ENCODE data around the gene TEX51.

The TEX51 gene

DNA sequence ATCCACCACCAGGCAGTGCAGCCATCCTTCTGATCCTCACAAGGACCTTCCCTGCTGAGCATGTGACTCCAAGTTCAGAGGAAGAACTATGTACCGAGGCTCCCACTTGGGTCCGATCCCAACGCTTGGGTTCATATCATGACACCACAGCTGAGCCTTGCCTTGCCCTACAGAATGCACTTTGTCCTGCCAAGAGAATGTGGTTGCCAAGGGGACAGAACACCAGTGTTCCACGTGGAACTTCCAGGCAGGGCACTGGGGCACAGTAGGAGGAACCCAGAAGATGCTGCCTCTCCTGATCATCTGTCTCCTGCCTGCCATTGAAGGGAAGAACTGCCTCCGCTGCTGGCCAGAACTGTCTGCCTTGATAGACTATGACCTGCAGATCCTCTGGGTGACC is at the start of gene TEX51:
TEX51 (plus strand) TSS at position 255 of the 400 bp plus-strand sequence; CDS start at position 284, 29 bp downstream.
- DNase-seq (ENCODE audit: low read depth): no peak

GRCh38 chr2:126849054-126849453 is 49.6 kb upstream of the TEX51 start:
- no peak for DNase-seq (ENCODE audit: low read depth)

GRCh38 chr2:126849486-126849885 is 49.2 kb upstream of the TEX51 start:
- DNase-seq (ENCODE audit: low read depth): no peak

- DNase-seq (ENCODE audit: low read depth): no peak
Measured at GRCh38 chr2:126849991-126850535, 48.6 kb upstream of the TEX51 start.

GRCh38 chr2:126850940-126851339 is 47.8 kb upstream of the TEX51 start:
- no peak for DNase-seq (ENCODE audit: low read depth)

GRCh38 chr2:126851756-126852155 is 46.9 kb upstream of the TEX51 start:
- DNase-seq (ENCODE audit: low read depth): no peak

GRCh38 chr2:126852361-126852760 is 46.3 kb upstream of the TEX51 start:
- DNase-seq (ENCODE audit: low read depth): no peak

- no peak for DNase-seq (ENCODE audit: low read depth)
Measured at GRCh38 chr2:126855606-126856005, 43.1 kb upstream of the TEX51 start.

- DNase-seq (ENCODE audit: low read depth): no peak
Measured at GRCh38 chr2:126856403-126856802, 42.3 kb upstream of the TEX51 start.

DNA sequence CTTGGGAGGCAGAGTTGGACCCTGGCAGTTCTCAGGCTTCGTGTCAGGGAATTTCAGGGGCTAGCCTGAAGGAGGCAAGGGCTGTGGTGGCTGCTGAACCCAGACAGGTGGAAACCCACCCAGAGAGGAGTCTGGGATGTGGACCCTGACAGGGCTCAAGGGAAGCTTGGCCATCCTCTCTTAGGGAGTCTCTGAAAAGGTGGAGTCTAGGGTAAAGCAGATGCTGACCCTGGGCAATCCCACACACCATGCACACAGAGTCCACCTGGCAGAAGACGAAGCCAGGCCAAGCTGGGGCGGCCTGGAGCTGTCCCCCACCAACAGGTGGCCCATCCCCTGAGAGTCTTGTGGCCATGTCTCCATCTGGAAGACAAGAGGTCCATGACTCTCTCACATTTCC is 41.2 kb upstream of the TEX51 start:
- no peak for DNase-seq (ENCODE audit: low read depth)

DNA sequence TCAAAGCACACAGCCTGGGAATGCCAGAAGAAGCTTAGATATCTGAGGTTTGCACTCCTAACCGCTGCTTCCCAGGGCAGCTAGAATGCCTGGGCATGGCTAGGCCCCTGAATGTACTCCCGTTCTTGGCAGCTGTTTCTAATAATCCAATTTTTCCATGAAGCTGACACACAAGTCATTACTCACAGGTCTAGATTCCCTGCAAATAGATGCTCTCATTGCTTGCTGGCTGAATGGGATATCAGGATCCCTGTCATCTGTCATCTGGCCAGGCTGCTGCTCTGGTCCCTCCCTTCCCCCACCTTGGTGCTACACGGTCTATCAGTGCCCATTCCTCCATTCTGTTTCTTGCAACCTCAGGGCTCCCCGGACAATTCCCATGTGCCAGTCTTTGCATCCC is 40.7 kb upstream of the TEX51 start:
- DNase-seq (ENCODE audit: low read depth): no peak

GRCh38 chr2:126858436-126858835 is 40.3 kb upstream of the TEX51 start:
- DNase-seq (ENCODE audit: low read depth): no peak

DNA sequence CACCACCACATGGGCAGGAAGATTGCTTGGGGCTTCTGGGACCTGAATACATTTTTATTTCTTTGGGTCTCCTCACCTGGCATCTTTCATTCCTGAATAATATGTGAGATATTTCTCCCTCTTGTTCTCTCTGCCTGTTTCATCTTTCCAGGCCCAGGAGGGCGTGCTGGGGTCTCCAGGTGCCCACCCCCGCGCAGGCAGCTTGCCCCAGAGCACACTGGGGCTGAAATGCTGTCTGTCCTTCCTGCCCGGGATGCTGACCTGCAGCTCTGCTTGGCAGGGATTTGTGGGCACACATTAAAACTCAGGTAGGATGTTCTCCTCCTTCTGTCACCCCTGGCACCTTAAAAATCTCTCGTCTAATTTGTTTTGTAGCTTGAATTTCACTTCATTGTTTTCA is 39.7 kb upstream of the TEX51 start:
- DNase-seq (ENCODE audit: low read depth): no peak

GRCh38 chr2:126859631-126860030 is 39.1 kb upstream of the TEX51 start:
- no peak for DNase-seq (ENCODE audit: low read depth)

DNA sequence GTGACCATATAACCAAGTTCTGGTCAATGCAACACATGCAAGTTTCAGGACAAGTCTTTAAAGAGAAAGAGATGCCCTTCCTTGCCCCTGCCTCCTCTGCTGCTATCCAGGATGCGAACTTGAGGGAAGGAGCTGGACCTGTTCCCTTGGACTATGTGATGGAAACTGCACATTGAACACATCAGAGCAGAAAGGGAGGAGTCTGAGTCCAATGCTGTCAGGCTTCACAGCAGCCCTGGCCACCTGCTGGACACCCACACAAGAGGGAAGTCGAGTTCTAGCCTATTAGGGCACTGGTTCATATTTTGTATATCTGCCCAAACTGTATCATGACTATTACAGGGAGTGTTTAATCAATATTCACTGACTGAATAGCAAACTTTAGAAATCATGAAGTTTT is 38.3 kb upstream of the TEX51 start:
- no peak for DNase-seq (ENCODE audit: low read depth)

DNA sequence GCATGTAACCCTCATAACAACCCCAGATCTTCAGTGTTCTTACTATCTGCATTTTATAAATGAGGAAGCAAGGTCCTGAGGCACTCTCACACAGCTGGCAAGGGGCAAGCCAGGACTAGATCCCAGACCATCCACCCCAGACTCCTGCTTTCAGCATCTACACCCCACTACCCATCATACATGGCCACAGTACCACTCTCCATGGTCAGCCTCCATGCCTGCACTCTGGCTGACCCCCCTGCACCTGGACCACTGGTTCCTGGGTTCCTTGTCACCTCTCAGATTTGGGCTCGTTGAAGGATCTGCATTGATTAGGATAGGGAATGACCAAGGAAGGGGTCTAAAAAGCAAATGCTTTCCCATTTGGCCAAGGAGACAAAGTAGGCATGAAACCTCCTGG is 36.0 kb upstream of the TEX51 start:
- no peak for DNase-seq (ENCODE audit: low read depth)

- DNase-seq (ENCODE audit: low read depth): no peak
Measured at GRCh38 chr2:126863336-126864015, 35.2 kb upstream of the TEX51 start.

DNA sequence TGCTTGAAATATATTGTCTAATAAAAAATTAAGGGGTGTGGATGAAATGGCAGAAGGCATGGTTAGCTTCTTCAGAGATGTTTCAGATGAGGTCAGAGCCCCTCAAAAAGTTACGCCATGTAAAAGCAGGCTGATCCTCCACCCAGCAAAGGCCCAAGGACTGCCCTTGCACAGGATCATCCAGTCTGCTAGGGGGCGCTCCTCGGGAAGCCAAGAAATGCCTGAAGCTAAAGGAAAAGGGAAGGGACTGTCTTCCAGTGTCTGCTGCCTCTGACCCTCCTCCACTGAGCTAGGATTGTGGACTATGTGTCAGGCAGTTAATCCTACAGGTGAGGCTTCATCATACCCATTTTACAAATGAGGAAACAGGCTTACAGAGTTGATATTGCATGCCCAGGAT is 33.8 kb upstream of the TEX51 start:
- DNase-seq (ENCODE audit: low read depth): no peak

DNA sequence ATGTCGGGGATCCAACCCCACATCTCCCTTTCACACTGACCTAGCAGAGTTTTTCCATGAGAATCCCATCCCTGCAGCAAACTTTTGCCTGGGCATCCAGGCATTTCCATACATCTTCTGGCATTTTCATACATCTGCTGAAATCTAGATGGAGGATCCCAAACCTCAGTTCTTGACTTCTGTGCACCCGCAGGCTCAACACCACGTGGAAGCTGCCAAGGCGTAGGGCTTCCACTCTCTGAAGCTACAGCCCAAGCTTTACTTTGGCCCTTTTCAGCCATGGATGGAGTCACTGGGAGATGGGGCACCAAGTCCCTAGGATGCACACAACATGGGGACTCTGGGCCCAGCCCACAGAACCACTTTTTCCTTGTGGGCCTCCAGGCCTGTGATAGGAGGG is 32.2 kb upstream of the TEX51 start:
- no peak for DNase-seq (ENCODE audit: low read depth)

DNA sequence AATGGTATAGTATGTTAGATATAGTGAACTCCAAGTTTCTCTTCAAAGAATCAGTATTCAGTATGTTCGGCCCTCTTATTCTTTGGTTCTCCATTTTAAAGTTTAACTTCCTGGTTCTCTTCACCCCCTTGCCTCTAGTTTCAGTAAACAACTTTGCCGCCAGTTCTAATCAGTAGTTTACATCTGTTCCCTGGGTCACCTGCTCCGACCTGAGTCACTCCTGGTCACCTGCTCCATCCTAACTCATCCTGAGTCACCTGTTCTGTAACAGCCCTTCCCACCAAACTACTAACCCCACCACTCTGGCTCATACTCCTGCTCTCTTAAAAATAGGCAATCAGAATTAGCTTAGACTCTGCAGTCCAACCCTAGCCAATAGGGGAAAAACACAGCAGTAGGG is 23.7 kb upstream of the TEX51 start:
- DNase-seq (ENCODE audit: low read depth): no peak

- no peak for DNase-seq (ENCODE audit: low read depth)
Measured at GRCh38 chr2:126876631-126877030, 22.1 kb upstream of the TEX51 start.

GRCh38 chr2:126877041-126877440 is 21.6 kb upstream of the TEX51 start:
- no peak for DNase-seq (ENCODE audit: low read depth)

GRCh38 chr2:126877861-126878565 is 20.7 kb upstream of the TEX51 start:
- DNase-seq (ENCODE audit: low read depth): no peak

DNA sequence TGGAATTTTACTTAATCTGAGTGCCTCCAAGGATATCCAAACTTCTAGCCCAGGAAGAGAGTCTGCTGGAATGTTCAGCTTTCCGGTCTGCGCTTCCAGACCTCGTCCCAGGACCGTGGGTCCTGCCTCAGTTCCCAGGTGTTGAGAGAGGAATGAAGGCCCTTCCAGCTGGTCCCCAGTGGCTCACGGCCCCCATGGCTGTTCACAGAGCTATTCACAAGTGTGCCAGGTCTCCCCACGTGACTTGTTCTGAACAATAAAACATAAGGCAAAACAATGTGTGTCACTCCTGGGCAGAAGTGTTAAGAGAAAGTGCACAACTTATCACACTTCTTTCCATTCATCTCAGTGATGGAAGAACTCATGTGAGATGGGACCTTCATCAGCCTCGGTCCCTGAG is 20.1 kb upstream of the TEX51 start:
- no peak for DNase-seq (ENCODE audit: low read depth)

Measured in stimulated activated CD8-positive, alpha-beta memory T cell treated with anti-CD3 and anti-CD28 coated beads, Interleukin-15, amount 100 ng/mL, for 1 hour (primary cell).